Coronary artery (tissue), 2 donors: ENCODE data around the gene ATAT1.

Experiments
- DNase-seq: peaks from one replicate; pipeline ENCODE4 v3.0.0-alpha.2; 2017; ENCODE audit warnings: low spot score
- H3K27ac ChIP-seq, 2 donors: fragments of 200-600 bp; sonication (generic); one replicate each; pipeline ENCODE4 v1.5.1; 2016 to 2019
- H3K4me3 ChIP-seq: fragments of 200-600 bp; sonication (generic); 2 replicates; pipeline ENCODE4 v1.5.1; 2016; ENCODE audit warnings: mild to moderate bottlenecking, moderate library complexity
- TF ChIP-seq, protein P1 (sequence below): fragments of 200-600 bp; sonication (generic); IDR thresholded peaks from one replicate; pipeline ENCODE4 v1.5.1; 2019; ENCODE audit warnings: antibody characterized with exemption

Gene ATAT1

DNA sequence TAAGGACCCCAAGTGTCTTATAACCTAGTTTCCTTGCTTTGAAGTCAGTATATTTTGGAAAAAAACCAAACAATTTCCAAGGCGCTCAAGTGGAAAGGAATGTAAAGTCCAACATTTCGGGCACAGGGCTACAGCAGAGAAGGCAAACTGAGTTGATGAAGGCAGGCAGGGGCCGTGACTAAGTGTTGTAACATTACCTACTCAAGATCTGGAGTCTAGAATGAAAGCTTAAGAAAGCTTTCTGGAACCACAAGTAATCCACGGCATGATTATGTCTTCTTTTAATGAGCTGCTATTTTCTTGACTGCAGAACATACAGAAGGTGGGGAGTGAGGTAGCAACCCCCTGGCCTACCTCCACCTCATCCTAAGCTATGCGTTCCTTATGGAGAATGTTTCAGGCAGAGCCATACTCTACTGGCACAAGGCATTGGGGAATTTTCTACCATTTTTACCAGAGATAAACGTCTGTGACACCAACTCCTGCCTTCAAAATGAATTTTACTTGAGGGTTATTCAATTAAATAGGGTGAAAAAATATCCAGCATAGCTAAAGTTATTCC lies 13.9 kb upstream of the ATAT1 start:
- TF ChIP-seq, protein P1, sequence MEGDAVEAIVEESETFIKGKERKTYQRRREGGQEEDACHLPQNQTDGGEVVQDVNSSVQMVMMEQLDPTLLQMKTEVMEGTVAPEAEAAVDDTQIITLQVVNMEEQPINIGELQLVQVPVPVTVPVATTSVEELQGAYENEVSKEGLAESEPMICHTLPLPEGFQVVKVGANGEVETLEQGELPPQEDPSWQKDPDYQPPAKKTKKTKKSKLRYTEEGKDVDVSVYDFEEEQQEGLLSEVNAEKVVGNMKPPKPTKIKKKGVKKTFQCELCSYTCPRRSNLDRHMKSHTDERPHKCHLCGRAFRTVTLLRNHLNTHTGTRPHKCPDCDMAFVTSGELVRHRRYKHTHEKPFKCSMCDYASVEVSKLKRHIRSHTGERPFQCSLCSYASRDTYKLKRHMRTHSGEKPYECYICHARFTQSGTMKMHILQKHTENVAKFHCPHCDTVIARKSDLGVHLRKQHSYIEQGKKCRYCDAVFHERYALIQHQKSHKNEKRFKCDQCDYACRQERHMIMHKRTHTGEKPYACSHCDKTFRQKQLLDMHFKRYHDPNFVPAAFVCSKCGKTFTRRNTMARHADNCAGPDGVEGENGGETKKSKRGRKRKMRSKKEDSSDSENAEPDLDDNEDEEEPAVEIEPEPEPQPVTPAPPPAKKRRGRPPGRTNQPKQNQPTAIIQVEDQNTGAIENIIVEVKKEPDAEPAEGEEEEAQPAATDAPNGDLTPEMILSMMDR: no peak
- no peak for DNase-seq
- peak overlapping the region; percentile 0 to 70 for H3K27ac ChIP-seq
- H3K4me3 ChIP-seq: no peak overlapping the region

DNA sequence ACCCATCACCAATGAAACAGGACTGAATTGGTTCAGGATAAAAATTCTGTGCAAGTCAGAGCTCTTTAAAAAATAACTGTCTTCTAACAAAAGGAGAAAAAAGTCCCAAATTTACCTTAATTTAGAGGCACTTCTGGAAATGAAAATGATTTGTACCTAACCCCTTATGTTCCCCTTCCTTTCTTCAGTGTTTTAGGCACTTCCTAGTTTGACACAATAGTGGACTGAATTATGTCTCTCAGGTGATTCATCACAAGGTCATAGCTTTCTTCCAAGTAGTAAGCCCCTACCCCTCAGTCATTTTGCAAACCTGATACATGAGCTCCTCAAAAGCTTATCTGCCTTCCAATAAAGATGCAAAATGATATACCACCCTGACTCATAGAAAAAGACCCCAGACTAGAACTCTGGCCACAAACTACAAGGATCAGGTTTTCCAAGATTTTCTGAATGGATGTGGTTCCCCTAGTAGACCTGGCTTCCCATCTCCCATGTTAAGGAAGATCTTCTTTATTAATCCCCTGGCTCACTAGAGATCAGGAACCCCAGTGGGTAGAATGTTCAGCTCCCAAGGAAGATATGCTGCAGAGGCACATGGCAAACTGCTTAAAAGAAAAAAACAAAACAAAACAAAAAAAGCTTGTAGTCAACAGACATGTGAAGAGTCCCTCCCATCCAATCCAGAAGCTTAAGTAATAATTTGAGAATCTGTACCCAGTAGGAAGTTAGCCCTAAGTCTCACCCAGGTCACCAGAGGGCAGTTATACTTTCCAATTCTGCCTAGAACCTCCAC lies 13.2 kb upstream of the ATAT1 start:
- peak overlapping the region; percentile 70 to 96 for H3K27ac ChIP-seq
- TF ChIP-seq, protein P1: no peak
- DNase-seq: no peak
- H3K4me3 ChIP-seq: peak overlapping the region; percentile 79

- TF ChIP-seq, protein P1: no peak
- peak overlapping the region; percentile 88 to 96 for H3K27ac ChIP-seq
- no peak for DNase-seq
- peak overlapping the region; percentile 79 for H3K4me3 ChIP-seq
Measured at GRCh38 chr6:30614044-30614842, 12.4 kb upstream of the ATAT1 start.

DNA sequence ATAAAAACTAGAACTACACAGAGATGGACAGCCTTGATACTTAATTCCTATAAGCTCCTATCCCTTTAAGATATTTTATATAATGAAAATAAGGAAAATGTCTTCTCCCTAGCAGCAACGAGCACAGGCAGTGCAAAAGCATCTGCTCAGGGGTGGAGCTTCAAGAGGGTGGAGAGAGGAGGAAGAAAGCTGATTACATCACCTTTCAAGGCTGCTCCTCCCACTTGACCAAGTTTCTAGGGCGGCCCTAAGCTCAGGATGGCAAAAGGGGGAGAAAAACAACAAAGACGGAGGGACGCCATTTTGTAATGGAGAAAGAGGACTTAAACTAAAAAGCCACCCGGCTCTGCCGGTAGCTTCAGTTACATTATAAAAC lies 11.8 kb upstream of the ATAT1 start:
- DNase-seq: peak; percentile 90
- Histone ChIP-seq H3K4me3 (peak overlapping the region; percentile 79), H3K27ac (peak overlapping the region; percentile 88 to 96)
- TF ChIP-seq, protein P1: no peak

- peak overlapping the region; percentile 79 for H3K4me3 ChIP-seq
Measured at GRCh38 chr6:30615219-30615957, 11.3 kb upstream of the ATAT1 start.

More at GRCh38 chr6:30615219-30615957, 11.3 kb upstream of the ATAT1 start:
- TF ChIP-seq, protein P1: no peak
- peak overlapping the region; percentile 92 to 96 for H3K27ac ChIP-seq
- DNase-seq: no peak
